CD14-positive monocyte (primary cell): Measurements from ENCODE around the gene RHNO1. TPM values are rescaled to one million over a fixed set of nuclear protein-coding genes. Genes with fewer than 3 reads are reported as not detected.

ENCODE experiments used
- DNase-seq, 3 donors: peaks; one replicate each; pipeline ENCODE4 v3.0.0-alpha.2; 2011 to 2022
- H2AFZ ChIP-seq: 2 replicates; pipeline ENCODE4 v1.6.0; 2012; ENCODE audit warnings: mild to moderate bottlenecking, low read depth, low read length, inconsistent platforms; ENCODE audit not compliant: insufficient read depth, poor library complexity, severe bottlenecking
- H3K27ac ChIP-seq, 2 donors: 1 replicate in 1 of 2; 2 replicates in 1 of 2; pipeline ENCODE4 v1.5.1; 2012 to 2013; ENCODE audit warnings: low read length in 2 of 2, control low read depth in 1 of 2, inconsistent platforms in 1 of 2, low read depth in 1 of 2, mild to moderate bottlenecking in 1 of 2
- H3K27me3 ChIP-seq, 2 donors: one replicate each; pipeline versions ENCODE4 v1.6.0 to v1.6.1; 2011 to 2013; ENCODE audit warnings: low read length in 2 of 2; ENCODE audit not compliant: control insufficient read depth in 2 of 2, insufficient read depth in 2 of 2
- H3K36me3 ChIP-seq, 2 donors: replicated peaks in 1 of 2; 1 replicate in 1 of 2; 2 replicates in 1 of 2; pipeline versions ENCODE4 v1.5.1 to v1.6.1; 2012 to 2013; ENCODE audit warnings: low read length in 2 of 2, control low read depth in 1 of 2, inconsistent platforms in 1 of 2, mild to moderate bottlenecking in 1 of 2; ENCODE audit not compliant: insufficient read depth in 2 of 2, control insufficient read depth in 1 of 2
- H3K4me1 ChIP-seq, 2 donors: 1 replicate in 1 of 2; 2 replicates in 1 of 2; pipeline versions ENCODE4 v1.5.1 to v1.6.1; 2012 to 2013; ENCODE audit warnings: low read length in 2 of 2, control low read depth in 1 of 2, inconsistent platforms in 1 of 2, mild to moderate bottlenecking in 1 of 2, moderate library complexity in 1 of 2; ENCODE audit not compliant: insufficient read depth in 2 of 2, control insufficient read depth in 1 of 2
- H3K4me2 ChIP-seq: replicated peaks from 2 replicates; pipeline ENCODE3; 2012; ENCODE audit warnings: low read length, moderate library complexity, mild to moderate bottlenecking; ENCODE audit not compliant: poor library complexity, severe bottlenecking; ENCODE audit errors: extremely low read depth
- H3K4me3 ChIP-seq, 3 experiments: fragments of 200-600 bp in 1 of 3; sonication (generic) in 1 of 3; replicated peaks in 1 of 3; 1 replicate in 2 of 3; 2 replicates in 1 of 3; pipeline ENCODE4 v1.5.1; 2011 to 2013; ENCODE audit warnings: low read length in 3 of 3, mild to moderate bottlenecking in 3 of 3, control low read depth in 2 of 3, low read depth in 2 of 3, inconsistent platforms in 1 of 3, moderate library complexity in 1 of 3
- H3K79me2 ChIP-seq: 2 replicates; pipeline ENCODE4 v1.6.0; 2012; ENCODE audit warnings: mild to moderate bottlenecking, control low read depth, inconsistent platforms, low read length, moderate library complexity; ENCODE audit not compliant: insufficient read depth
- H3K9ac ChIP-seq: 2 replicates; pipeline ENCODE4 v1.6.0; 2017; ENCODE audit warnings: low read length, mild to moderate bottlenecking; ENCODE audit not compliant: insufficient read depth, poor library complexity, severe bottlenecking
- H3K9me3 ChIP-seq, 2 donors: replicated peaks in 1 of 2; 1 replicate in 1 of 2; 2 replicates in 1 of 2; pipeline versions ENCODE4 v1.5.1 to v1.6.1; 2012 to 2013; ENCODE audit warnings: low read length in 2 of 2, control low read depth in 1 of 2; ENCODE audit not compliant: control insufficient read depth in 1 of 2, insufficient read depth in 1 of 2
- H4K20me1 ChIP-seq: 2 replicates; pipeline ENCODE4 v1.6.0; 2012; ENCODE audit warnings: mild to moderate bottlenecking, low read length, control low read depth, moderate library complexity; ENCODE audit not compliant: insufficient read depth
- H3K27ac Mint-ChIP-seq, 7 donors: one replicate each; pipeline ENCODE4 v1.8.0; 2020; ENCODE audit warnings: mild to moderate bottlenecking in 7 of 7, mixed read lengths in 7 of 7, moderate library complexity in 6 of 7, inconsistent platforms in 2 of 7
- H3K27me3 Mint-ChIP-seq, 3 donors: one replicate each; pipeline ENCODE4 v1.8.0; 2021 to 2022; ENCODE audit warnings: low read depth in 3 of 3, mild to moderate bottlenecking in 3 of 3, mixed read lengths in 3 of 3, moderate library complexity in 3 of 3, inconsistent platforms in 1 of 3
- H3K36me3 Mint-ChIP-seq, 2 donors: one replicate each; pipeline ENCODE4 v1.8.0; 2020; ENCODE audit warnings: mixed read lengths in 2 of 2, inconsistent platforms in 1 of 2, mild to moderate bottlenecking in 1 of 2
- H3K4me1 Mint-ChIP-seq: one replicate; pipeline ENCODE4 v1.8.0; 2020; ENCODE audit warnings: mild to moderate bottlenecking, mixed read lengths
- H3K4me3 Mint-ChIP-seq, 2 donors: one replicate each; pipeline ENCODE4 v1.8.0; 2020; ENCODE audit warnings: mild to moderate bottlenecking in 2 of 2, mixed read lengths in 2 of 2, moderate library complexity in 1 of 2
- H3K9me3 Mint-ChIP-seq, 7 donors: one replicate each; pipeline ENCODE4 v1.8.0; 2020 to 2022; ENCODE audit warnings: mixed read lengths in 7 of 7, mild to moderate bottlenecking in 6 of 7, moderate library complexity in 6 of 7, inconsistent platforms in 2 of 7
- WGBS: methylation state at CpG from one replicate; pipeline ENCODE4 v1.1.5; 2013; ENCODE audit warnings: missing lambda C conversion rate; ENCODE audit not compliant: insufficient coverage; 5-methylcytosine and 5-hydroxymethylcytosine counted together
- intact Hi-C, 2 donors: fragments of 100-400 bp; cut with micrococcal nuclease; formaldehyde crosslinking; loops; one replicate each; pipeline versions ENCODE4 v1.15.0 to v1.15.1; 2023
- polyA plus RNA-seq, 3 donors: library from polyadenylated mRNA; depleted of rRNA in 1 of 3; unstranded in 2 of 3; stranded (reverse) in 1 of 3; fragments of 300-500 nt in 2 of 3; fragments of >200 nt in 1 of 3; fragmentation: Illumina TruSeq in 2 of 3; gene quantifications; 1 replicate in 2 of 3; 2 replicates in 1 of 3; pipeline ENCODE4 v1.2.3, GENCODE V29; 2012 to 2021
- TF ChIP-seq, protein P1 (sequence below): fragments of 200-600 bp; IDR thresholded peaks from one replicate; pipeline ENCODE4 v1.8.0; 2022; ENCODE audit warnings: antibody characterized with exemption, mild to moderate bottlenecking

Gene RHNO1
- polyA plus RNA-seq, 3 donors, result 10.2 to 24.7 (median 19.8) TPM

DNA sequence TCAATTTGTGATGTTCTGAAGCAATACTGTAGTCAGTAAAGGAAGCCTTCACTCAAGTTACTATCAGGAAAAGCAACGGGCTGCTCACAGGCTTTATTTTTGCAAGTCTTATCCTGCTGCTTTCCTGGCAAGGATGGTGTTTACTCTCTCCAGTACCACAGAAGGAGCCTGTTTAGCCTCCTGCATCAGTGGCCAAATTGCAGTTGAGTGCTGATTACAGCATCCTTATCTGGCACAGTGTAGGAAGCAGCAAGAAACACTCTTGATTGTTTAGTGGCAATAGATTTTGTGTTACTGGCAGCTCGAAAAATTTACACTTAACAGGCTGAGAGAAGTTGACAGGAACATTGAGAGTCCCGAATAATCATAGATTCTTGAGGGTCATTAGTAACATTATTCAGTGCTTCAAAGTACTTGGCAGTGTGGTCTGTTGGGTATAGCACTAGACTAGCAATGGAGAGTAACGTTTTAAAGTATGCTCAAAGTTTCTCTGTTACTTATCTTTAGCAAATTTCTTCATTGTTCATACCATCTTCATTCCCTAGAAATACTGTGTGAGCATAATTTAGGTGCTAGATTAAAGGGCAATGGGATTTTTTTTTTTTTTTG lies 25.4 kb downstream of the RHNO1 start:
- Histone ChIP-seq H3K4me1 (no peaks in the 10 kb centered on the region), H3K27me3 (no peaks in the 10 kb centered on the region), H3K4me2 (no peak overlapping the region), H4K20me1 (no peaks in the 10 kb centered on the region), H3K36me3 (no peaks in the 10 kb centered on the region), H2AFZ (no peak overlapping the region), H3K79me2 (no peaks in the 10 kb centered on the region), H3K4me3 (no peak overlapping the region), H3K9ac (no peak overlapping the region), H3K9me3 (no peaks in the 10 kb centered on the region), H3K27ac (no peak overlapping the region)
- no peaks in the 10 kb centered on the region for H3K9me3 Mint-ChIP-seq
- WGBS, result 87% methylated on average over 3 of the region's 4 CpGs
- intact Hi-C loops, result no loop called here
- TF ChIP-seq, protein P1, sequence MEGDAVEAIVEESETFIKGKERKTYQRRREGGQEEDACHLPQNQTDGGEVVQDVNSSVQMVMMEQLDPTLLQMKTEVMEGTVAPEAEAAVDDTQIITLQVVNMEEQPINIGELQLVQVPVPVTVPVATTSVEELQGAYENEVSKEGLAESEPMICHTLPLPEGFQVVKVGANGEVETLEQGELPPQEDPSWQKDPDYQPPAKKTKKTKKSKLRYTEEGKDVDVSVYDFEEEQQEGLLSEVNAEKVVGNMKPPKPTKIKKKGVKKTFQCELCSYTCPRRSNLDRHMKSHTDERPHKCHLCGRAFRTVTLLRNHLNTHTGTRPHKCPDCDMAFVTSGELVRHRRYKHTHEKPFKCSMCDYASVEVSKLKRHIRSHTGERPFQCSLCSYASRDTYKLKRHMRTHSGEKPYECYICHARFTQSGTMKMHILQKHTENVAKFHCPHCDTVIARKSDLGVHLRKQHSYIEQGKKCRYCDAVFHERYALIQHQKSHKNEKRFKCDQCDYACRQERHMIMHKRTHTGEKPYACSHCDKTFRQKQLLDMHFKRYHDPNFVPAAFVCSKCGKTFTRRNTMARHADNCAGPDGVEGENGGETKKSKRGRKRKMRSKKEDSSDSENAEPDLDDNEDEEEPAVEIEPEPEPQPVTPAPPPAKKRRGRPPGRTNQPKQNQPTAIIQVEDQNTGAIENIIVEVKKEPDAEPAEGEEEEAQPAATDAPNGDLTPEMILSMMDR, result no peak
- H3K36me3 Mint-ChIP-seq, result no peaks in the 10 kb centered on the region
- no peak for DNase-seq
- no peaks in the 10 kb centered on the region for H3K4me1 Mint-ChIP-seq
- H3K27me3 Mint-ChIP-seq, result peaks cover 0 to 2% (median 2%) of the 10 kb centered on the region in 3 donors
- no peak overlapping the region for H3K4me3 Mint-ChIP-seq
- no peak overlapping the region for H3K27ac Mint-ChIP-seq

DNA sequence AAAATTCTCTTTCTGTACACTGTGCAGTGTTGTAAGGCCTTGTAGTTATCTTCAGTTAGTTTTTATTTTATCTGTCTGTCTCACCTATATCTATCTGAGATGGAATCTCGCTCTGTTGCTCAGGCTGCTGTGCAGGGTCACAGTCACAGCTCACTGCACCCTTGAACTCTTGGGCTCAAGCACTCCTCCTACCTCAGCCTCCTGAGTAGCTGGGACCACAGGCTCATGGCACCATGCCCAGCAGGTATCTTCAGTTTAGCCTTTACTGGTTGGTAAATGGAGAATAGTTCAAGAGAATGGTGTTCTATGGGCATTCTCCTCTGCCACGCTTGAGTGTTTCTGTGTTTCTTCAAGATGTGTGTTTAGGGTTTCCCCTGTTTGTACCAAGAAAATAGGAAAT lies 27.2 kb downstream of the RHNO1 start:
- Histone ChIP-seq H3K4me1 (no peaks in the 10 kb centered on the region), H3K9ac (no peak overlapping the region), H3K36me3 (no peaks in the 10 kb centered on the region), H3K79me2 (no peaks in the 10 kb centered on the region), H3K4me3 (no peak overlapping the region), H2AFZ (no peak overlapping the region), H3K27ac (no peak overlapping the region), H3K9me3 (no peaks in the 10 kb centered on the region), H3K4me2 (no peak overlapping the region), H4K20me1 (no peaks in the 10 kb centered on the region), H3K27me3 (no peaks in the 10 kb centered on the region)
- TF ChIP-seq, protein P1, result no peak
- intact Hi-C loops, result no loop called here
- no CpG with 5 or more reads among the region's 2 CpGs for WGBS
- Mint-ChIP-seq H3K36me3 (no peaks in the 10 kb centered on the region), H3K4me3 (no peak overlapping the region), H3K27ac (no peak overlapping the region), H3K27me3 (peaks cover 2% of the 10 kb centered on the region in 3 donors), H3K9me3 (no peaks in the 10 kb centered on the region), H3K4me1 (no peaks in the 10 kb centered on the region)
- DNase-seq, result no peak
